A673 (cell line): ENCODE measurements around the gene IQCN. TPM values are rescaled to one million over a fixed set of nuclear protein-coding genes. Genes with fewer than 3 reads are reported as not detected.

Experiments
- BruUV-seq: library from RNA; stranded (reverse); fragments of 400-500 nt; replicated peaks from 2 replicates; lab custom pipeline; 2021; lab: Mats Ljungman, UMichigan
- CTCF ChIA-PET: fragments of 300-600 bp; sonication (Branson Sonifier 250); formaldehyde crosslinking; loops from one replicate; lab custom pipeline; 2022; ENCODE audit warnings: antibody characterized with exemption; lab: Charles Lee
- POLR2A ChIA-PET: fragments of 300-600 bp; sonication (Branson Sonifier 250); formaldehyde crosslinking; loops from one replicate; lab custom pipeline; 2022; ENCODE audit warnings: antibody characterized with exemption; ENCODE audit not compliant: low non-redundant PET; lab: Charles Lee
- DNase-seq: peaks from one replicate; pipeline ENCODE4 v3.0.0-alpha.2; 2015; ENCODE audit warnings: low spot score
- H3K27ac ChIP-seq: fragments of 200-600 bp; sonication (generic); 2 replicates; pipeline ENCODE4 v1.5.1; 2016; ENCODE audit warnings: mixed run types, low read depth, mild to moderate bottlenecking, mixed read lengths, antibody characterized with exemption, low read length; ENCODE audit not compliant: poor library complexity, severe bottlenecking
- H3K27me3 ChIP-seq: fragments of 200-600 bp; sonication (generic); replicated peaks from 2 replicates; pipeline ENCODE4 v1.6.1; 2017; ENCODE audit warnings: mixed run types, low read depth, mild to moderate bottlenecking, mixed read lengths, antibody characterized with exemption, low read length; ENCODE audit not compliant: insufficient read depth, poor library complexity
- H3K36me3 ChIP-seq: fragments of 200-600 bp; sonication (generic); 2 replicates; pipeline ENCODE4 v1.6.1; 2016; ENCODE audit warnings: mixed run types, mild to moderate bottlenecking, mixed read lengths, antibody characterized with exemption, low read length; ENCODE audit not compliant: insufficient read depth, poor library complexity, severe bottlenecking
- H3K4me1 ChIP-seq: fragments of 200-600 bp; sonication (generic); 2 replicates; pipeline ENCODE4 v1.6.1; 2017; ENCODE audit warnings: mixed run types, mild to moderate bottlenecking, mixed read lengths, antibody characterized with exemption, low read length; ENCODE audit not compliant: insufficient read depth, poor library complexity, severe bottlenecking
- H3K4me3 ChIP-seq: fragments of 200-600 bp; sonication (generic); 2 replicates; pipeline ENCODE4 v1.5.1; 2016; ENCODE audit warnings: low read depth, mixed run types, mild to moderate bottlenecking, mixed read lengths, low read length; ENCODE audit not compliant: poor library complexity, severe bottlenecking
- H3K9me3 ChIP-seq: fragments of 200-600 bp; sonication (generic); 2 replicates; pipeline ENCODE4 v1.6.1; 2016; ENCODE audit warnings: mixed run types, low read depth, mild to moderate bottlenecking, mixed read lengths, antibody characterized with exemption, low read length; ENCODE audit not compliant: poor library complexity, severe bottlenecking
- EZH2 ChIP-seq: fragments of 200-600 bp; sonication (generic); IDR thresholded peaks from 2 replicates; pipeline ENCODE4 v1.6.1; 2017; ENCODE audit warnings: borderline replicate concordance, low read depth, mild to moderate bottlenecking, mixed read lengths, antibody characterized with exemption, low read length; ENCODE audit not compliant: poor library complexity, severe bottlenecking
- intact Hi-C: fragments of 100-400 bp; cut with micrococcal nuclease; formaldehyde crosslinking; loops from one replicate; pipeline ENCODE4 v1.10.0; 2022; ENCODE audit not compliant: unreplicated experiment
- total RNA-seq: library from RNA; stranded (reverse); gene quantifications from 2 replicates; pipeline ENCODE4 v1.2.3, GENCODE V29; 2021
- TF ChIP-seq, protein P1 (sequence below): fragments of 300-800, 200-600 bp; sonication (generic); conservative IDR thresholded peaks from 2 replicates; pipeline ENCODE4 v1.5.1; 2017; ENCODE audit warnings: low read depth, mild to moderate bottlenecking, antibody characterized with exemption, low read length, moderate library complexity, mixed read lengths

The IQCN gene
- total RNA-seq, 1 experiment from 2014 or later: 10.2 TPM

GRCh38 chr19:18231775-18232174, 42.5 kb downstream of the IQCN start:
- peak overlapping the region; percentile 40 for H3K27ac ChIP-seq
- H3K36me3 ChIP-seq: no peaks in the 10 kb centered on the region
- no TSS peak for BruUV-seq
- H3K9me3 ChIP-seq: no peaks in the 10 kb centered on the region
- no peak overlapping the region for H3K4me3 ChIP-seq
- TF ChIP-seq, protein P1, sequence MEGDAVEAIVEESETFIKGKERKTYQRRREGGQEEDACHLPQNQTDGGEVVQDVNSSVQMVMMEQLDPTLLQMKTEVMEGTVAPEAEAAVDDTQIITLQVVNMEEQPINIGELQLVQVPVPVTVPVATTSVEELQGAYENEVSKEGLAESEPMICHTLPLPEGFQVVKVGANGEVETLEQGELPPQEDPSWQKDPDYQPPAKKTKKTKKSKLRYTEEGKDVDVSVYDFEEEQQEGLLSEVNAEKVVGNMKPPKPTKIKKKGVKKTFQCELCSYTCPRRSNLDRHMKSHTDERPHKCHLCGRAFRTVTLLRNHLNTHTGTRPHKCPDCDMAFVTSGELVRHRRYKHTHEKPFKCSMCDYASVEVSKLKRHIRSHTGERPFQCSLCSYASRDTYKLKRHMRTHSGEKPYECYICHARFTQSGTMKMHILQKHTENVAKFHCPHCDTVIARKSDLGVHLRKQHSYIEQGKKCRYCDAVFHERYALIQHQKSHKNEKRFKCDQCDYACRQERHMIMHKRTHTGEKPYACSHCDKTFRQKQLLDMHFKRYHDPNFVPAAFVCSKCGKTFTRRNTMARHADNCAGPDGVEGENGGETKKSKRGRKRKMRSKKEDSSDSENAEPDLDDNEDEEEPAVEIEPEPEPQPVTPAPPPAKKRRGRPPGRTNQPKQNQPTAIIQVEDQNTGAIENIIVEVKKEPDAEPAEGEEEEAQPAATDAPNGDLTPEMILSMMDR: no peak
- TF ChIP-seq EZH2: no peak
- H3K4me1 ChIP-seq: peaks cover 15% of the 10 kb centered on the region
- peaks cover 3% of the 10 kb centered on the region for H3K27me3 ChIP-seq
- peak; percentile 77 for DNase-seq
- POLR2A ChIA-PET: interaction anchor here (0.5 kb wide), 1 partner anchor 383 kb away, joined by 3 read pairs; no protein-coding TSS in a partner anchor
- CTCF ChIA-PET: interaction anchor here (0.6 kb wide), 3 partner anchors 9 to 42 kb away, joined by 4 to 10 read pairs (median 4); no protein-coding TSS in a partner anchor
- intact Hi-C loops: no loop called here

GRCh38 chr19:18230941-18231734, 43.1 kb downstream of the IQCN start:
- Histone ChIP-seq H3K4me3 (no peak overlapping the region), H3K9me3 (no peaks in the 10 kb centered on the region), H3K36me3 (no peaks in the 10 kb centered on the region), H3K27me3 (peaks cover 9% of the 10 kb centered on the region), H3K27ac (peak overlapping the region; percentile 40), H3K4me1 (peaks cover 16% of the 10 kb centered on the region)
- no TSS peak for BruUV-seq
- DNase-seq: no peak
- ChIA-PET CTCF (interaction anchor here (0.6 to 0.7 kb wide), 3 partner anchors 10 to 21 kb away, joined by 3 to 10 read pairs (median 5); no protein-coding TSS in a partner anchor), POLR2A (interaction anchor here (0.5 kb wide), 2 partner anchors 134 to 384 kb away, joined by 3 to 4 read pairs; no protein-coding TSS in a partner anchor)
- intact Hi-C loops: no loop called here
- TF ChIP-seq, protein P1: no peak
- no peak for TF ChIP-seq EZH2

DNA sequence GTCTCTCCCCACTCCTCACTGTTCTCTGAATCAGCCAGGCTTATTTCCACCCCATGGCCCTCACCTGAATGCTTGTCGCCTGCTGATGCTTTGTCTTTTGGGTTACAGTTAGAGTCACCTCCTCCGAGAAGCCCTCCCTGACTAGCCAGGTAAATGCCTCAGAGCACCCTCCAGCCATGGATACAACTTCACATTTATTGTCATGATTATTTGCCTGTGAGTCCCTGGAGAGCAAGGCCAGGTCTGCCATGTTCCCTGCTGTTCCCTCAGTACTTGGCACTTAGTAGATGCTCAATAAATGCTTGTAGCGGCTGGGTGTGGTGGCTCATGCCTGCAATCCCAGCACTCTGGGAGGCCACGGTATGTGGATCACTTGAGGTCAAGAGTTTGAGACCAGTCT, 44.3 kb downstream of the IQCN start:
- peaks cover 22% of the 10 kb centered on the region for H3K27me3 ChIP-seq

More for the DNA sequence above, 44.3 kb downstream of the IQCN start:
- Histone ChIP-seq H3K9me3 (no peaks in the 10 kb centered on the region), H3K27ac (no peak overlapping the region), H3K4me3 (no peak overlapping the region), H3K4me1 (peaks cover 21% of the 10 kb centered on the region), H3K36me3 (no peaks in the 10 kb centered on the region)
- POLR2A ChIA-PET: no interaction called here
- DNase-seq: no peak
- CTCF ChIA-PET: no interaction called here
- BruUV-seq: no TSS peak
- TF ChIP-seq, protein P1: no peak
- TF ChIP-seq EZH2: no peak
- intact Hi-C loops: no loop called here
